GM23338 (cell line): Measurements from ENCODE around the gene SPAG16. TPM values are rescaled to one million over a fixed set of nuclear protein-coding genes. Genes with fewer than 3 reads are reported as not detected.

Experiments used
- ATAC-seq: fragments of 200-7000 bp; cut with Tn5 transposase; 3 replicates; pipeline ENCODE4 v1.9.1; 2020
- DNase-seq: peaks from one replicate; pipeline ENCODE4 v3.0.0-alpha.2; 2015; ENCODE audit warnings: low spot score
- H2AFZ ChIP-seq: fragments of 200-600 bp; sonication (generic); 2 replicates; pipeline ENCODE4 v1.8.0; 2016; ENCODE audit warnings: antibody characterized with exemption, mild to moderate bottlenecking, moderate library complexity
- H3F3A ChIP-seq: fragments of 200-600 bp; sonication (generic); replicated peaks from 2 replicates; pipeline ENCODE4 v1.8.0; 2017; ENCODE audit warnings: antibody characterized with exemption, mixed run types, low read depth
- H3K27ac ChIP-seq: fragments of 200-600 bp; sonication (generic); 2 replicates; pipeline ENCODE4 v1.6.1; 2016; ENCODE audit warnings: low read depth
- H3K27me3 ChIP-seq: fragments of 200-600 bp; sonication (generic); 2 replicates; pipeline ENCODE4 v1.8.0; 2016; ENCODE audit warnings: mild to moderate bottlenecking, mixed run types, moderate library complexity; ENCODE audit not compliant: insufficient read depth
- H3K36me3 ChIP-seq: fragments of 200-600 bp; sonication (generic); 2 replicates; pipeline ENCODE4 v1.8.0; 2016; ENCODE audit warnings: mild to moderate bottlenecking; ENCODE audit not compliant: insufficient read depth
- H3K4me1 ChIP-seq: fragments of 200-600 bp; sonication (generic); 2 replicates; pipeline ENCODE4 v1.8.0; 2016; ENCODE audit warnings: mild to moderate bottlenecking, moderate library complexity; ENCODE audit not compliant: insufficient read depth
- H3K4me2 ChIP-seq: fragments of 200-600 bp; sonication (generic); 2 replicates; pipeline ENCODE4 v1.7.1; 2017; ENCODE audit warnings: mixed run types
- H3K4me3 ChIP-seq: fragments of 200-600 bp; sonication (generic); 2 replicates; pipeline ENCODE4 v1.6.1; 2016; ENCODE audit warnings: mixed run types
- H3K79me2 ChIP-seq: fragments of 200-600 bp; sonication (generic); replicated peaks from 2 replicates; pipeline ENCODE4 v1.8.0; 2017; ENCODE audit warnings: mild to moderate bottlenecking; ENCODE audit not compliant: insufficient read depth
- H3K9me2 ChIP-seq: fragments of 200-600 bp; sonication (generic); 2 replicates; pipeline ENCODE4 v1.8.0; 2017; ENCODE audit not compliant: insufficient read depth
- H4K20me1 ChIP-seq: fragments of 200-600 bp; sonication (generic); replicated peaks from 2 replicates; pipeline ENCODE4 v1.8.0; 2017; ENCODE audit warnings: mild to moderate bottlenecking; ENCODE audit not compliant: insufficient read depth
- H3K27ac Mint-ChIP-seq: 2 replicates; pipeline ENCODE4 v1.8.0; 2020; ENCODE audit warnings: inconsistent platforms, mild to moderate bottlenecking, moderate library complexity, mixed read lengths
- H3K27me3 Mint-ChIP-seq: 3 replicates; pipeline ENCODE4 v1.8.0; 2022; ENCODE audit warnings: low read depth, mild to moderate bottlenecking, moderate library complexity, mixed read lengths, inconsistent platforms; ENCODE audit not compliant: insufficient read depth, poor library complexity
- H3K36me3 Mint-ChIP-seq: 3 replicates; pipeline ENCODE4 v1.8.0; 2021; ENCODE audit warnings: low read depth, mild to moderate bottlenecking, inconsistent platforms, moderate library complexity, mixed read lengths
- H3K4me1 Mint-ChIP-seq: 3 replicates; pipeline ENCODE4 v1.8.0; 2020; ENCODE audit warnings: mild to moderate bottlenecking, inconsistent platforms, mixed read lengths
- H3K4me3 Mint-ChIP-seq: 3 replicates; pipeline ENCODE4 v1.8.0; 2021; ENCODE audit warnings: moderate library complexity, mild to moderate bottlenecking, inconsistent platforms, mixed read lengths
- H3K9me3 Mint-ChIP-seq: 3 replicates; pipeline ENCODE4 v1.8.0; 2020; ENCODE audit warnings: moderate library complexity, mild to moderate bottlenecking, inconsistent platforms, mixed read lengths
- CREB1 ChIP-seq: fragments of 250-450 bp; sonication (Bioruptor Pico); IDR thresholded peaks from 2 replicates; pipeline ENCODE4 v1.5.0; 2020; ENCODE audit warnings: low read depth, mild to moderate bottlenecking, moderate library complexity
- EZH2 ChIP-seq: fragments of 200-600 bp; sonication (generic); IDR thresholded peaks from one replicate; pipeline ENCODE4 v1.8.0; 2017; ENCODE audit warnings: antibody characterized with exemption, mild to moderate bottlenecking, low read depth; ENCODE audit not compliant: unreplicated experiment
- EZH2phosphoT487 ChIP-seq: fragments of 200-600 bp; sonication (generic); IDR thresholded peaks from one replicate; pipeline ENCODE4 v1.8.1; 2018; ENCODE audit warnings: antibody characterized with exemption; ENCODE audit not compliant: unreplicated experiment
- JUNB ChIP-seq: IDR thresholded peaks from one replicate; pipeline ENCODE4 v1.6.1; 2016; ENCODE audit warnings: antibody characterized with exemption; ENCODE audit not compliant: unreplicated experiment
- NANOG ChIP-seq: IDR thresholded peaks from 2 replicates; pipeline ENCODE4 v1.6.1; 2016; ENCODE audit warnings: antibody characterized with exemption, borderline replicate concordance
- POLR2AphosphoS5 ChIP-seq: IDR thresholded peaks from 2 replicates; pipeline ENCODE4 v1.6.1; 2016; ENCODE audit warnings: antibody characterized with exemption, low read depth
- STAT1 ChIP-seq: IDR thresholded peaks from one replicate; pipeline ENCODE4 v1.6.1; 2016; ENCODE audit warnings: antibody characterized with exemption; ENCODE audit not compliant: unreplicated experiment
- ZNF114 ChIP-seq: fragments of 250-450 bp; sonication (Bioruptor Pico); IDR thresholded peaks from 2 replicates; pipeline ENCODE4 v1.5.0; 2020; ENCODE audit warnings: mild to moderate bottlenecking, moderate library complexity
- ZNF331 ChIP-seq: fragments of 250-450 bp; sonication (Bioruptor Pico); IDR thresholded peaks from 2 replicates; pipeline ENCODE4 v1.5.0; 2020; ENCODE audit warnings: low read depth, mild to moderate bottlenecking, moderate library complexity
- polyA plus RNA-seq: library from polyadenylated mRNA; unstranded; fragments of >200 nt; fragmentation: Nextera tagmentation; extraction: Ambion mirVana; gene quantifications from 2 replicates; pipeline ENCODE4 v1.2.1, GENCODE V29; 2016
- total RNA-seq: library from RNA; depleted of rRNA; stranded (reverse); fragments of >200 nt; shearing (Covaris generic); gene quantifications from 2 replicates; pipeline ENCODE4 v1.2.3, GENCODE V29; 2014
- TF ChIP-seq, protein P1 (sequence below): fragments of 250-450 bp; sonication (Bioruptor Pico); IDR thresholded peaks from 2 replicates; pipeline ENCODE4 v1.5.0; 2020; ENCODE audit warnings: mild to moderate bottlenecking, moderate library complexity
- TF ChIP-seq, protein P2 (sequence below): IDR thresholded peaks from 2 replicates; pipeline ENCODE4 v1.6.1; 2016; ENCODE audit warnings: antibody characterized with exemption
- TF ChIP-seq, protein P3 (sequence below): IDR thresholded peaks from one replicate; pipeline ENCODE4 v1.6.1; 2018; ENCODE audit warnings: antibody characterized with exemption; ENCODE audit not compliant: unreplicated experiment
- TF ChIP-seq, protein P4 (sequence below), 2 experiments: fragments of 200-600 bp in 1 of 2; sonication (generic) in 1 of 2; conservative IDR thresholded peaks; 2 replicates each; pipeline versions ENCODE4 v1.5.1 to v1.6.1; 2016 to 2017; ENCODE audit warnings: antibody characterized with exemption in 2 of 2, low read depth in 2 of 2, mild to moderate bottlenecking in 2 of 2, moderate library complexity in 1 of 2

SPAG16 gene
- total and polyA plus RNA-seq, 2 experiments from 2014 or later = 19.7 to 47.8 TPM

DNA sequence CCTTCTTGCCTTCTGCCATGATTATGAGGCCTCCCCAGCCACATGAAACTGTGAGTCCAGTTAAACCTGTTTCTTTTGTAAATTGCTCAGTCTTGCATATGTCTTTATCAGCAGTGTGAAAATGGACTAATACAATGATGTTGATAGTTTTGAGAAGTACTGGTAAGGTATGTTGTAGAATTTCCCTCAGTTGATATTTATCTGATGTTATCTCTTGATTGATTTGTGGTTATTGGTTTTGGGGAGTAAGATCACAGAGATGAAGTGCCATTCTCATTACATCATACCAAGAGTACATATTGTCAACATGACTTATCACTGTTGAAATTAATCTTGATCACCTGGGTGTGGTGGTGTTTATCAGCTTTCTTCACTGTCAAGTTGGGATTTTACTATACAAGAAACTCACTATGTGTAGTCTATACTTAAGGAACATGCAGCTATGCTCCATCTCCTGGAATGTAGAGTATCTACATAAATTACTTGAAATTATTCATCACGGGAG is 5.1 kb upstream of the SPAG16 start (continued):
- TF ChIP-seq, protein P1, sequence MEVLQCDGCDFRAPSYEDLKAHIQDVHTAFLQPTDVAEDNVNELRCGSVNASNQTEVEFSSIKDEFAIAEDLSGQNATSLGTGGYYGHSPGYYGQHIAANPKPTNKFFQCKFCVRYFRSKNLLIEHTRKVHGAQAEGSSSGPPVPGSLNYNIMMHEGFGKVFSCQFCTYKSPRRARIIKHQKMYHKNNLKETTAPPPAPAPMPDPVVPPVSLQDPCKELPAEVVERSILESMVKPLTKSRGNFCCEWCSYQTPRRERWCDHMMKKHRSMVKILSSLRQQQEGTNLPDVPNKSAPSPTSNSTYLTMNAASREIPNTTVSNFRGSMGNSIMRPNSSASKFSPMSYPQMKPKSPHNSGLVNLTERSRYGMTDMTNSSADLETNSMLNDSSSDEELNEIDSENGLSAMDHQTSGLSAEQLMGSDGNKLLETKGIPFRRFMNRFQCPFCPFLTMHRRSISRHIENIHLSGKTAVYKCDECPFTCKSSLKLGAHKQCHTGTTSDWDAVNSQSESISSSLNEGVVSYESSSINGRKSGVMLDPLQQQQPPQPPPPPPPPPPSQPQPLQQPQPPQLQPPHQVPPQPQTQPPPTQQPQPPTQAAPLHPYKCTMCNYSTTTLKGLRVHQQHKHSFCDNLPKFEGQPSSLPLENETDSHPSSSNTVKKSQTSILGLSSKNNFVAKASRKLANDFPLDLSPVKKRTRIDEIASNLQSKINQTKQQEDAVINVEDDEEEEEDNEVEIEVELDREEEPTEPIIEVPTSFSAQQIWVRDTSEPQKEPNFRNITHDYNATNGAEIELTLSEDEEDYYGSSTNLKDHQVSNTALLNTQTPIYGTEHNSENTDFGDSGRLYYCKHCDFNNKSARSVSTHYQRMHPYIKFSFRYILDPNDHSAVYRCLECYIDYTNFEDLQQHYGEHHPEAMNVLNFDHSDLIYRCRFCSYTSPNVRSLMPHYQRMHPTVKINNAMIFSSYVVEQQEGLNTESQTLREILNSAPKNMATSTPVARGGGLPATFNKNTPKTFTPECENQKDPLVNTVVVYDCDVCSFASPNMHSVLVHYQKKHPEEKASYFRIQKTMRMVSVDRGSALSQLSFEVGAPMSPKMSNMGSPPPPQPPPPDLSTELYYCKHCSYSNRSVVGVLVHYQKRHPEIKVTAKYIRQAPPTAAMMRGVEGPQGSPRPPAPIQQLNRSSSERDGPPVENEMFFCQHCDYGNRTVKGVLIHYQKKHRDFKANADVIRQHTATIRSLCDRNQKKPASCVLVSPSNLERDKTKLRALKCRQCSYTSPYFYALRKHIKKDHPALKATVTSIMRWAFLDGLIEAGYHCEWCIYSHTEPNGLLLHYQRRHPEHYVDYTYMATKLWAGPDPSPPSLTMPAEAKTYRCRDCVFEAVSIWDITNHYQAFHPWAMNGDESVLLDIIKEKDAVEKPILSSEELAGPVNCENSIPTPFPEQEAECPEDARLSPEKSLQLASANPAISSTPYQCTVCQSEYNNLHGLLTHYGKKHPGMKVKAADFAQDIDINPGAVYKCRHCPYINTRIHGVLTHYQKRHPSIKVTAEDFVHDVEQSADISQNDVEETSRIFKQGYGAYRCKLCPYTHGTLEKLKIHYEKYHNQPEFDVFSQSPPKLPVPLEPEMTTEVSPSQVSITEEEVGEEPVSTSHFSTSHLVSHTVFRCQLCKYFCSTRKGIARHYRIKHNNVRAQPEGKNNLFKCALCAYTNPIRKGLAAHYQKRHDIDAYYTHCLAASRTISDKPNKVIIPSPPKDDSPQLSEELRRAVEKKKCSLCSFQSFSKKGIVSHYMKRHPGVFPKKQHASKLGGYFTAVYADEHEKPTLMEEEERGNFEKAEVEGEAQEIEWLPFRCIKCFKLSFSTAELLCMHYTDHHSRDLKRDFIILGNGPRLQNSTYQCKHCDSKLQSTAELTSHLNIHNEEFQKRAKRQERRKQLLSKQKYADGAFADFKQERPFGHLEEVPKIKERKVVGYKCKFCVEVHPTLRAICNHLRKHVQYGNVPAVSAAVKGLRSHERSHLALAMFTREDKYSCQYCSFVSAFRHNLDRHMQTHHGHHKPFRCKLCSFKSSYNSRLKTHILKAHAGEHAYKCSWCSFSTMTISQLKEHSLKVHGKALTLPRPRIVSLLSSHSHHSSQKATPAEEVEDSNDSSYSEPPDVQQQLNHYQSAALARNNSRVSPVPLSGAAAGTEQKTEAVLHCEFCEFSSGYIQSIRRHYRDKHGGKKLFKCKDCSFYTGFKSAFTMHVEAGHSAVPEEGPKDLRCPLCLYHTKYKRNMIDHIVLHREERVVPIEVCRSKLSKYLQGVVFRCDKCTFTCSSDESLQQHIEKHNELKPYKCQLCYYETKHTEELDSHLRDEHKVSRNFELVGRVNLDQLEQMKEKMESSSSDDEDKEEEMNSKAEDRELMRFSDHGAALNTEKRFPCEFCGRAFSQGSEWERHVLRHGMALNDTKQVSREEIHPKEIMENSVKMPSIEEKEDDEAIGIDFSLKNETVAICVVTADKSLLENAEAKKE (CRISPR knock-in tag) = no peak

DNA sequence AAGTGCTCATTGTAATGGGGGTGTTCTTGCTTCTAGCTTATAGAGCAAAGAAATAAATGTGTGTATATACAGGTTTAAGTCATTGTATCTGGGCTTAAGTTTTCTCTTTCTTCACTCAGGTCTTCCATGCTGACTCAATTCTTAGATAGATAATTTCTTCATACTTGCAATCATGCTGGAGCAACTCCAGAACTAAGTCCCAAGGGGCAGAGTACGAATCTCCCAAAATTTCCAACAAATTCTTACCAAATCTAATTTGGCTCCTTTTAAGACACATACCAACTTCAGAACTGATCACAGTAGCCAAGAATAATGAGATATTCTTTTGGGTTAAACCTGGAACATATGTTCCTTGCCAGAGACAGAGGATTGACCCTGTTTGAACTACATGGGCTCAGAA is 4.3 kb upstream of the SPAG16 start:
- Histone ChIP-seq H3K4me3 (no peak overlapping the region), H2AFZ (no peak overlapping the region), H3F3A (no peaks in the 10 kb centered on the region), H3K9me2 (peaks cover 7% of the 10 kb centered on the region; the same call in 1 of the 2 replicates), H3K79me2 (no peaks in the 10 kb centered on the region), H3K4me2 (no peak overlapping the region), H4K20me1 (no peaks in the 10 kb centered on the region), H3K27me3 (no peaks in the 10 kb centered on the region), H3K36me3 (no peaks in the 10 kb centered on the region), H3K4me1 (0 out of 2 replicates have a peak, but pooled peaks cover 6% of the 10 kb centered on the region), H3K27ac (no peak overlapping the region)
- Mint-ChIP-seq H3K9me3 (peaks cover 21% of the 10 kb centered on the region), H3K4me1 (peaks cover 5% of the 10 kb centered on the region; the same call in 2 of the 3 replicates), H3K4me3 (no peak overlapping the region), H3K27ac (no peak overlapping the region), H3K27me3 (peaks cover 2% of the 10 kb centered on the region), H3K36me3 (peaks cover 13% of the 10 kb centered on the region)
- no peak for DNase-seq
- no peak for ATAC-seq
- TF ChIP-seq, protein P2, sequence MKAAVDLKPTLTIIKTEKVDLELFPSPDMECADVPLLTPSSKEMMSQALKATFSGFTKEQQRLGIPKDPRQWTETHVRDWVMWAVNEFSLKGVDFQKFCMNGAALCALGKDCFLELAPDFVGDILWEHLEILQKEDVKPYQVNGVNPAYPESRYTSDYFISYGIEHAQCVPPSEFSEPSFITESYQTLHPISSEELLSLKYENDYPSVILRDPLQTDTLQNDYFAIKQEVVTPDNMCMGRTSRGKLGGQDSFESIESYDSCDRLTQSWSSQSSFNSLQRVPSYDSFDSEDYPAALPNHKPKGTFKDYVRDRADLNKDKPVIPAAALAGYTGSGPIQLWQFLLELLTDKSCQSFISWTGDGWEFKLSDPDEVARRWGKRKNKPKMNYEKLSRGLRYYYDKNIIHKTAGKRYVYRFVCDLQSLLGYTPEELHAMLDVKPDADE = no peak
- TF ChIP-seq EZH2 (no peak), CREB1 (no peak), ZNF114 (no peak), NANOG (no peak), ZNF331 (no peak), JUNB (no peak), EZH2phosphoT487 (no peak), STAT1 (no peak), POLR2AphosphoS5 (no peak)
- TF ChIP-seq, protein P3, sequence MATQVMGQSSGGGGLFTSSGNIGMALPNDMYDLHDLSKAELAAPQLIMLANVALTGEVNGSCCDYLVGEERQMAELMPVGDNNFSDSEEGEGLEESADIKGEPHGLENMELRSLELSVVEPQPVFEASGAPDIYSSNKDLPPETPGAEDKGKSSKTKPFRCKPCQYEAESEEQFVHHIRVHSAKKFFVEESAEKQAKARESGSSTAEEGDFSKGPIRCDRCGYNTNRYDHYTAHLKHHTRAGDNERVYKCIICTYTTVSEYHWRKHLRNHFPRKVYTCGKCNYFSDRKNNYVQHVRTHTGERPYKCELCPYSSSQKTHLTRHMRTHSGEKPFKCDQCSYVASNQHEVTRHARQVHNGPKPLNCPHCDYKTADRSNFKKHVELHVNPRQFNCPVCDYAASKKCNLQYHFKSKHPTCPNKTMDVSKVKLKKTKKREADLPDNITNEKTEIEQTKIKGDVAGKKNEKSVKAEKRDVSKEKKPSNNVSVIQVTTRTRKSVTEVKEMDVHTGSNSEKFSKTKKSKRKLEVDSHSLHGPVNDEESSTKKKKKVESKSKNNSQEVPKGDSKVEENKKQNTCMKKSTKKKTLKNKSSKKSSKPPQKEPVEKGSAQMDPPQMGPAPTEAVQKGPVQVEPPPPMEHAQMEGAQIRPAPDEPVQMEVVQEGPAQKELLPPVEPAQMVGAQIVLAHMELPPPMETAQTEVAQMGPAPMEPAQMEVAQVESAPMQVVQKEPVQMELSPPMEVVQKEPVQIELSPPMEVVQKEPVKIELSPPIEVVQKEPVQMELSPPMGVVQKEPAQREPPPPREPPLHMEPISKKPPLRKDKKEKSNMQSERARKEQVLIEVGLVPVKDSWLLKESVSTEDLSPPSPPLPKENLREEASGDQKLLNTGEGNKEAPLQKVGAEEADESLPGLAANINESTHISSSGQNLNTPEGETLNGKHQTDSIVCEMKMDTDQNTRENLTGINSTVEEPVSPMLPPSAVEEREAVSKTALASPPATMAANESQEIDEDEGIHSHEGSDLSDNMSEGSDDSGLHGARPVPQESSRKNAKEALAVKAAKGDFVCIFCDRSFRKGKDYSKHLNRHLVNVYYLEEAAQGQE = no peak
- TF ChIP-seq, protein P4, sequence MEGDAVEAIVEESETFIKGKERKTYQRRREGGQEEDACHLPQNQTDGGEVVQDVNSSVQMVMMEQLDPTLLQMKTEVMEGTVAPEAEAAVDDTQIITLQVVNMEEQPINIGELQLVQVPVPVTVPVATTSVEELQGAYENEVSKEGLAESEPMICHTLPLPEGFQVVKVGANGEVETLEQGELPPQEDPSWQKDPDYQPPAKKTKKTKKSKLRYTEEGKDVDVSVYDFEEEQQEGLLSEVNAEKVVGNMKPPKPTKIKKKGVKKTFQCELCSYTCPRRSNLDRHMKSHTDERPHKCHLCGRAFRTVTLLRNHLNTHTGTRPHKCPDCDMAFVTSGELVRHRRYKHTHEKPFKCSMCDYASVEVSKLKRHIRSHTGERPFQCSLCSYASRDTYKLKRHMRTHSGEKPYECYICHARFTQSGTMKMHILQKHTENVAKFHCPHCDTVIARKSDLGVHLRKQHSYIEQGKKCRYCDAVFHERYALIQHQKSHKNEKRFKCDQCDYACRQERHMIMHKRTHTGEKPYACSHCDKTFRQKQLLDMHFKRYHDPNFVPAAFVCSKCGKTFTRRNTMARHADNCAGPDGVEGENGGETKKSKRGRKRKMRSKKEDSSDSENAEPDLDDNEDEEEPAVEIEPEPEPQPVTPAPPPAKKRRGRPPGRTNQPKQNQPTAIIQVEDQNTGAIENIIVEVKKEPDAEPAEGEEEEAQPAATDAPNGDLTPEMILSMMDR (conservative IDR thresholded peaks at IDR 0.05; ENCODE audit: low read depth in 2 of 2) = no peak
